K562 (cell line): ENCODE results near the gene SNRNP70. TPM values are rescaled to one million over a fixed set of nuclear protein-coding genes. Genes with fewer than 3 reads are reported as not detected.

ENCODE experiments used
- CAMTA2 ChIP-seq: fragments of 250-450 bp; sonication (Bioruptor Pico); conservative IDR thresholded peaks from 2 replicates; pipeline ENCODE4 v1.5.1; 2022
- CBX1 ChIP-seq: sonication (generic); IDR thresholded peaks from 2 replicates; pipeline ENCODE4 v1.6.1; 2016; ENCODE audit warnings: antibody characterized with exemption, low read depth, mild to moderate bottlenecking
- CBX2 ChIP-seq: fragments of 200-600 bp; sonication (generic); IDR thresholded peaks from one replicate; pipeline ENCODE4 v1.6.1; 2012; ENCODE audit warnings: mild to moderate bottlenecking, low read length, inconsistent platforms; ENCODE audit not compliant: insufficient read depth, poor library complexity, severe bottlenecking
- ESRRB ChIP-seq: fragments of 250-450 bp; sonication (Bioruptor Pico); IDR thresholded peaks from 2 replicates; pipeline ENCODE4 v1.5.0; 2020; ENCODE audit warnings: mild to moderate bottlenecking, moderate library complexity, borderline replicate concordance
- ETV1 ChIP-seq: fragments of 450-650 bp; conservative IDR thresholded peaks from 2 replicates; pipeline ENCODE4 v1.6.1; 2016; ENCODE audit warnings: missing genetic modification characterization, control low read depth, low read depth, missing compliant biosample characterization
- EWSR1 ChIP-seq: fragments of 450-650 bp; IDR thresholded peaks from 2 replicates; pipeline ENCODE4 v1.6.1; 2018; ENCODE audit warnings: borderline replicate concordance, mild to moderate bottlenecking, low read depth, moderate library complexity; ENCODE audit not compliant: partially characterized antibody
- EZH2 ChIP-seq: IDR thresholded peaks from 2 replicates; pipeline ENCODE4 v1.6.1; 2012; ENCODE audit warnings: low read depth, mild to moderate bottlenecking, inconsistent platforms, low read length, borderline replicate concordance
- FUS ChIP-seq: fragments of 200-400 bp; formaldehyde crosslinking; optimal IDR thresholded peaks from 2 replicates; pipeline ENCODE3; 2017; ENCODE audit warnings: low read depth, low read length
- GABPB2 ChIP-seq: fragments of 250-450 bp; sonication (Bioruptor Pico); conservative IDR thresholded peaks from 2 replicates; pipeline ENCODE4 v1.5.1; 2021; ENCODE audit warnings: mild to moderate bottlenecking
- IRF2 ChIP-seq: sonication (generic); formaldehyde crosslinking; IDR thresholded peaks from 2 replicates; pipeline ENCODE4 v1.8.1; 2022; ENCODE audit warnings: mild to moderate bottlenecking, missing genetic modification reagents
- MTF1 ChIP-seq: fragments of 250-450 bp; sonication (Bioruptor Pico); IDR thresholded peaks from 2 replicates; pipeline ENCODE4 v1.9.0; 2021; ENCODE audit warnings: moderate library complexity, mild to moderate bottlenecking, inconsistent platforms, borderline replicate concordance
- MYC ChIP-seq, 2 experiments: fragments of 250-450 bp in 1 of 2; sonication (Bioruptor Pico) in 1 of 2; IDR thresholded peaks; 2 replicates each; pipeline versions ENCODE4 v1.5.1 to v1.6.1; 2012 to 2021; ENCODE audit warnings: low read depth in 2 of 2, borderline replicate concordance in 1 of 2, improper control_type of control experiment in 1 of 2, low read length in 1 of 2, mild to moderate bottlenecking in 1 of 2, moderate library complexity in 1 of 2
- SMAD4 ChIP-seq: fragments of 250-450 bp; sonication (Bioruptor Pico); conservative IDR thresholded peaks from 2 replicates; pipeline ENCODE4 v1.8.0; 2021; ENCODE audit warnings: inconsistent platforms, mild to moderate bottlenecking, moderate library complexity
- SMC3 ChIP-seq: conservative IDR thresholded peaks from 2 replicates; pipeline ENCODE4 v1.6.1; 2011; ENCODE audit warnings: low read depth, low read length, improper control_type of control experiment; ENCODE audit not compliant: insufficient read depth
- SNRNP70 ChIP-seq: fragments of 200-400 bp; formaldehyde crosslinking; optimal IDR thresholded peaks from 2 replicates; pipeline ENCODE3; 2017; ENCODE audit warnings: low read depth, low read length
- TAL1 ChIP-seq: fragments of 450-650 bp; IDR thresholded peaks from 2 replicates; pipeline ENCODE4 v1.6.1; 2016; ENCODE audit warnings: mild to moderate bottlenecking
- TOE1 ChIP-seq, 2 experiments: fragments of 450-650 bp in 1 of 2; sonication (generic) in 1 of 2; formaldehyde crosslinking in 1 of 2; IDR thresholded peaks; 2 replicates each; pipeline versions ENCODE4 v1.7.1 to v1.8.0; 2016 to 2022; ENCODE audit warnings: borderline replicate concordance in 2 of 2, mild to moderate bottlenecking in 2 of 2, antibody characterized with exemption in 1 of 2, inconsistent platforms in 1 of 2, low read depth in 1 of 2, missing genetic modification reagents in 1 of 2, moderate library complexity in 1 of 2
- ZNF274 ChIP-seq: IDR thresholded peaks from 2 replicates; pipeline ENCODE4 v1.6.1; 2011; ENCODE audit warnings: low read depth, mild to moderate bottlenecking, low read length, moderate library complexity, borderline replicate concordance
- ZNF57 ChIP-seq: fragments of 450-650 bp; formaldehyde crosslinking; IDR thresholded peaks from 2 replicates; pipeline ENCODE4 v1.4.0; 2020; ENCODE audit warnings: mild to moderate bottlenecking, moderate library complexity
- ZNF717 ChIP-seq: fragments of 250-450 bp; sonication (Bioruptor Pico); IDR thresholded peaks from 2 replicates; pipeline ENCODE4 v1.5.0; 2021
- ZNF766 ChIP-seq: fragments of 200-800 bp; sonication (Bioruptor generic); conservative IDR thresholded peaks from 2 replicates; pipeline ENCODE4 v1.6.1; 2016; ENCODE audit warnings: missing genetic modification characterization, missing compliant biosample characterization
- polyA plus RNA-seq, 8 experiments: library from polyadenylated mRNA; depleted of rRNA in 4 of 8; stranded (reverse) in 5 of 8; unstranded in 3 of 8; fragments of >200 nt; fragmentation: Nextera tagmentation in 2 of 8; fragmentation: Illumina TruSeq in 1 of 8; extraction: Ambion mirVana in 2 of 8; extraction: Trizol in 1 of 8; gene quantifications; 2 replicates each; pipeline versions ENCODE4 v1.2.1 to v1.2.3, GENCODE V29; 2011 to 2014; ENCODE audit warnings: inconsistent platforms in 1 of 8, missing spikeins in 1 of 8
- total RNA-seq, 7 experiments: library from RNA; depleted of rRNA in 6 of 7; stranded (reverse); fragments of >200 nt in 6 of 7; fragmentation: Illumina TruSeq in 2 of 7; extraction: Trizol in 2 of 7; gene quantifications; 2 replicates each; pipeline versions ENCODE4 v1.2.1 to v1.2.3, GENCODE V29; 2011 to 2021; ENCODE audit warnings: low replicate concordance in 1 of 7
- TF ChIP-seq, protein P1 (sequence below): fragments of 250-450 bp; sonication (Bioruptor Pico); IDR thresholded peaks from 2 replicates; pipeline ENCODE4 v1.8.0; 2021; ENCODE audit warnings: mild to moderate bottlenecking, moderate library complexity
- TF ChIP-seq, protein P2 (sequence below): sonication (generic); formaldehyde crosslinking; IDR thresholded peaks from 2 replicates; pipeline ENCODE4 v1.8.0; 2022; ENCODE audit warnings: mild to moderate bottlenecking, missing genetic modification reagents
- TF ChIP-seq, protein P3 (sequence below): fragments of 450-650 bp; formaldehyde crosslinking; conservative IDR thresholded peaks from 2 replicates; pipeline ENCODE4 v1.4.0; 2022; ENCODE audit warnings: mild to moderate bottlenecking, missing genetic modification characterization
- TF ChIP-seq, protein P4 (sequence below): fragments of 250-450 bp; sonication (Bioruptor Pico); IDR thresholded peaks from 2 replicates; pipeline ENCODE4 v1.8.0; 2022; ENCODE audit warnings: moderate library complexity, mild to moderate bottlenecking, inconsistent platforms

SNRNP70 gene
- total and polyA plus RNA-seq, 9 of the 15 experiments (the other 6 are each of a cell fraction or from before 2014, with no cell fraction given): 2.8 to 496 (median 136) TPM

DNA sequence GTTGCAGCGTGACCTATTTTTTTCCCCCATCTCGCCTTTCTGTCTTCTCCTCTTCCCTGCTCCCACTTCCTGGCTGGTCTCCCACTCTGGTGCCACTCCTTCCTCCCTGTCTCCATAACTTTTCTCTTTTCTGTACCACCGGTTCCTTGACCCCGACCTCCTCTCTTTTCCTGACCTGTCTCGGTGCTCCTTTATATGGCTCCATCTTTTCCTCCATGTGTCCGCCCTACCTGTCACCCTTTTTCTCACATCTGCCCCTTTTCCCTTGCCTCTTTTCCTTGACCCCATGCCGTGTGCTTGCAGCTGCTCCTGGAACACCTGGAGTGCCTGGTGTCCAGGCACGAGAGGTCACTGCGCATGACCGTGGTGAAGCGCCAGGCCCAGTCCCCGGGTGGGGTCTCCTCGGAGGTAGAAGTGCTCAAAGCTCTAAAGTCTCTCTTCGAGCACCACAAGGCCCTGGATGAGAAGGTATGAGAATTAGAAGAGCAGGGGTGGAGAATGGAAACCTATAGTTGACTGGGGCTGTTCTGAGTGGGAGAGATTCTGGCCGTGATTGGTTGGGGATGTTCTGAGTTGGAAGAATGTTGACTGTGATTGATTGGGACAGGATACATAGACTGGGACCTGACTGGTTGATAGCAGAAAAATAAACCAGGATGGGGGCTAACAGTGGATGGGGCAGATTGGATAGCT lies 43.4 kb downstream of the SNRNP70 start (continued):
- TF ChIP-seq ESRRB (CRISPR knock-in tag): no peak
- TF ChIP-seq, protein P1, sequence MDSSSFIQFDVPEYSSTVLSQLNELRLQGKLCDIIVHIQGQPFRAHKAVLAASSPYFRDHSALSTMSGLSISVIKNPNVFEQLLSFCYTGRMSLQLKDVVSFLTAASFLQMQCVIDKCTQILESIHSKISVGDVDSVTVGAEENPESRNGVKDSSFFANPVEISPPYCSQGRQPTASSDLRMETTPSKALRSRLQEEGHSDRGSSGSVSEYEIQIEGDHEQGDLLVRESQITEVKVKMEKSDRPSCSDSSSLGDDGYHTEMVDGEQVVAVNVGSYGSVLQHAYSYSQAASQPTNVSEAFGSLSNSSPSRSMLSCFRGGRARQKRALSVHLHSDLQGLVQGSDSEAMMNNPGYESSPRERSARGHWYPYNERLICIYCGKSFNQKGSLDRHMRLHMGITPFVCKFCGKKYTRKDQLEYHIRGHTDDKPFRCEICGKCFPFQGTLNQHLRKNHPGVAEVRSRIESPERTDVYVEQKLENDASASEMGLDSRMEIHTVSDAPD (CRISPR knock-in tag): no peak
- TF ChIP-seq SMC3: no peak
- TF ChIP-seq EZH2: no peak
- TF ChIP-seq TOE1 (IDR thresholded peaks at IDR 0.05; ENCODE audit: borderline replicate concordance): 0 out of 2 replicates have a peak, but pooled peaks have one; percentile 7
- no peak for TF ChIP-seq TOE1 (CRISPR knock-in tag; IDR thresholded peaks at IDR 0.05; ENCODE audit: borderline replicate concordance, low read depth)
- no peak for TF ChIP-seq EWSR1
- no peak for TF ChIP-seq ETV1 (tag)
- no peak for TF ChIP-seq ZNF766 (CRISPR knock-in tag)
- TF ChIP-seq ZNF717 (CRISPR knock-in tag): no peak
- TF ChIP-seq SNRNP70: no peak
- TF ChIP-seq MYC (IDR thresholded peaks at IDR 0.05; ENCODE audit: low read depth, low read length): no peak
- TF ChIP-seq MYC (CRISPR knock-in tag; IDR thresholded peaks at IDR 0.05; ENCODE audit: borderline replicate concordance, low read depth): no peak
- no peak for TF ChIP-seq CBX1
- no peak for TF ChIP-seq MTF1 (CRISPR knock-in tag)
- no peak for TF ChIP-seq CBX2
- no peak for TF ChIP-seq GABPB2 (CRISPR knock-in tag)
- TF ChIP-seq, protein P2, sequence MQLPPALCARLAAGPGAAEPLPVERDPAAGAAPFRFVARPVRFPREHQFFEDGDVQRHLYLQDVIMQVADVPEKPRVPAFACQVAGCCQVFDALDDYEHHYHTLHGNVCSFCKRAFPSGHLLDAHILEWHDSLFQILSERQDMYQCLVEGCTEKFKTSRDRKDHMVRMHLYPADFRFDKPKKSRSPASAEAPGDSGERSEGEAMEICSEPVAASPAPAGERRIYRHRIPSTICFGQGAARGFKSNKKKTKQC (CRISPR knock-in tag): no peak
- no peak for TF ChIP-seq CAMTA2 (CRISPR knock-in tag)
- TF ChIP-seq ZNF274: no peak
- TF ChIP-seq, protein P3, sequence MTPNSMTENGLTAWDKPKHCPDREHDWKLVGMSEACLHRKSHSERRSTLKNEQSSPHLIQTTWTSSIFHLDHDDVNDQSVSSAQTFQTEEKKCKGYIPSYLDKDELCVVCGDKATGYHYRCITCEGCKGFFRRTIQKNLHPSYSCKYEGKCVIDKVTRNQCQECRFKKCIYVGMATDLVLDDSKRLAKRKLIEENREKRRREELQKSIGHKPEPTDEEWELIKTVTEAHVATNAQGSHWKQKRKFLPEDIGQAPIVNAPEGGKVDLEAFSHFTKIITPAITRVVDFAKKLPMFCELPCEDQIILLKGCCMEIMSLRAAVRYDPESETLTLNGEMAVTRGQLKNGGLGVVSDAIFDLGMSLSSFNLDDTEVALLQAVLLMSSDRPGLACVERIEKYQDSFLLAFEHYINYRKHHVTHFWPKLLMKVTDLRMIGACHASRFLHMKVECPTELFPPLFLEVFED (CRISPR knock-in tag): 0 out of 2 replicates have a peak, but pooled peaks have one; percentile 23
- TF ChIP-seq ZNF57 (CRISPR knock-in tag): no peak
- no peak for TF ChIP-seq FUS
- no peak for TF ChIP-seq IRF2 (CRISPR knock-in tag)
- TF ChIP-seq TAL1: no peak
- TF ChIP-seq, protein P4, sequence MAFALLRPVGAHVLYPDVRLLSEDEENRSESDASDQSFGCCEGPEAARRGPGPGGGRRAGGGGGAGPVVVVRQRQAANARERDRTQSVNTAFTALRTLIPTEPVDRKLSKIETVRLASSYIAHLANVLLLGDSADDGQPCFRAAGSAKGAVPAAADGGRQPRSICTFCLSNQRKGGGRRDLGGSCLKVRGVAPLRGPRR (CRISPR knock-in tag): no peak
- TF ChIP-seq SMAD4 (CRISPR knock-in tag): no peak
